Mucosa of rectum (tissue), 2 donors: ENCODE results near the gene FOXD2.

Experiments
- H3K27ac ChIP-seq, 2 donors: one replicate each; pipeline ENCODE4 v1.7.0; 2013; ENCODE audit warnings: inconsistent platforms in 2 of 2, low read depth in 2 of 2, low read length in 2 of 2
- H3K27me3 ChIP-seq, 2 donors: one replicate each; pipeline ENCODE4 v1.7.0; 2013; ENCODE audit warnings: low read length in 2 of 2; ENCODE audit not compliant: control insufficient read depth in 2 of 2, insufficient read depth in 2 of 2
- H3K36me3 ChIP-seq, 2 donors: one replicate each; pipeline ENCODE4 v1.7.0; 2013; ENCODE audit warnings: low read length in 2 of 2; ENCODE audit not compliant: control insufficient read depth in 2 of 2, insufficient read depth in 2 of 2
- H3K4me1 ChIP-seq, 2 donors: one replicate each; pipeline ENCODE4 v1.7.0; 2013; ENCODE audit warnings: low read length in 2 of 2, mild to moderate bottlenecking in 1 of 2; ENCODE audit not compliant: control insufficient read depth in 2 of 2, insufficient read depth in 2 of 2
- H3K4me3 ChIP-seq, 2 donors: one replicate each; pipeline ENCODE4 v1.7.0; 2013; ENCODE audit warnings: low read length in 2 of 2
- H3K9ac ChIP-seq, 2 donors: one replicate each; pipeline ENCODE4 v1.7.0; 2013; ENCODE audit warnings: low read length in 2 of 2, low read depth in 1 of 2, mild to moderate bottlenecking in 1 of 2
- H3K9me3 ChIP-seq, 2 donors: one replicate each; pipeline ENCODE4 v1.7.0; 2013; ENCODE audit warnings: low read length in 2 of 2; ENCODE audit not compliant: control insufficient read depth in 2 of 2
- donor health status: healthy.
- donor health status: Normal muscosa, but diverticular disease.

Gene FOXD2

GRCh38 chr1:47437447-47438164 is at the start of gene FOXD2:
Gene FOXD2 (plus strand): TSS chr1:47438044. CDS start chr1:47438136, 92 bp downstream.
- Histone ChIP-seq H3K4me3 (peak within 1 kb of the TSS; percentile 86 to 87), H3K4me1 (peaks cover 20 to 26% of the 10 kb centered on the region in 2 donors), H3K36me3 (no peaks in the 10 kb centered on the region), H3K27ac (peak within 1 kb of the TSS; percentile 91 to 96), H3K9ac (peak within 1 kb of the TSS; percentile 76 to 94), H3K9me3 (no peaks in the 10 kb centered on the region), H3K27me3 (peaks cover 0 to 19% of the 10 kb centered on the region in 2 donors)

- Histone ChIP-seq H3K9me3 (no peaks in the 10 kb centered on the region), H3K27me3 (no peaks in the 10 kb centered on the region), H3K4me3 (no peak overlapping the region), H3K4me1 (peaks cover 6 to 17% of the 10 kb centered on the region in 2 donors), H3K9ac (no peak overlapping the region), H3K36me3 (no peaks in the 10 kb centered on the region), H3K27ac (no peak overlapping the region)
These were observed 49.0 kb upstream of the FOXD2 start for GRCh38 chr1:47388891-47389238.

- Histone ChIP-seq H3K9me3 (no peaks in the 10 kb centered on the region), H3K4me3 (no peak overlapping the region), H3K9ac (no peak overlapping the region), H3K27ac (no peak overlapping the region), H3K36me3 (no peaks in the 10 kb centered on the region), H3K4me1 (peaks cover 6 to 17% of the 10 kb centered on the region in 2 donors), H3K27me3 (no peaks in the 10 kb centered on the region)
These were observed 48.1 kb upstream of the FOXD2 start for GRCh38 chr1:47389731-47390130.

- H3K27me3 ChIP-seq, result no peaks in the 10 kb centered on the region
- H3K9me3 ChIP-seq, result no peaks in the 10 kb centered on the region
- H3K4me1 ChIP-seq, result peaks cover 6 to 17% of the 10 kb centered on the region in 2 donors
- H3K9ac ChIP-seq, result no peak overlapping the region
- peak overlapping the region in 1 of 2 donors; percentile 38 for H3K27ac ChIP-seq
- H3K36me3 ChIP-seq, result no peaks in the 10 kb centered on the region
- H3K4me3 ChIP-seq, result no peak overlapping the region
These were observed 47.0 kb upstream of the FOXD2 start for GRCh38 chr1:47390843-47391242.

GRCh38 chr1:47393141-47393540 is 44.7 kb upstream of the FOXD2 start:
- H3K4me3 ChIP-seq, result no peak overlapping the region
- no peak overlapping the region for H3K27ac ChIP-seq
- H3K9ac ChIP-seq, result no peak overlapping the region
- no peaks in the 10 kb centered on the region for H3K27me3 ChIP-seq
- peaks cover 6 to 17% of the 10 kb centered on the region in 2 donors for H3K4me1 ChIP-seq
- H3K9me3 ChIP-seq, result no peaks in the 10 kb centered on the region
- no peaks in the 10 kb centered on the region for H3K36me3 ChIP-seq

- H3K27ac ChIP-seq, result no peak overlapping the region
- H3K9me3 ChIP-seq, result no peaks in the 10 kb centered on the region
- no peak overlapping the region for H3K4me3 ChIP-seq
- H3K4me1 ChIP-seq, result peaks cover 0 to 4% of the 10 kb centered on the region in 2 donors
- H3K9ac ChIP-seq, result no peak overlapping the region
- H3K36me3 ChIP-seq, result no peaks in the 10 kb centered on the region
- H3K27me3 ChIP-seq, result no peaks in the 10 kb centered on the region
These were observed 42.4 kb upstream of the FOXD2 start for GRCh38 chr1:47395433-47395832.

- Histone ChIP-seq H3K27ac (no peak overlapping the region), H3K27me3 (no peaks in the 10 kb centered on the region), H3K9me3 (no peaks in the 10 kb centered on the region), H3K36me3 (no peaks in the 10 kb centered on the region), H3K4me1 (no peaks in the 10 kb centered on the region), H3K9ac (no peak overlapping the region), H3K4me3 (no peak overlapping the region)
These were observed 41.1 kb upstream of the FOXD2 start for GRCh38 chr1:47396671-47397196.

- H3K9me3 ChIP-seq, result no peaks in the 10 kb centered on the region
- H3K4me1 ChIP-seq, result no peaks in the 10 kb centered on the region
- no peaks in the 10 kb centered on the region for H3K27me3 ChIP-seq
- no peaks in the 10 kb centered on the region for H3K36me3 ChIP-seq
- H3K4me3 ChIP-seq, result no peak overlapping the region
- no peak overlapping the region for H3K27ac ChIP-seq
- no peak overlapping the region for H3K9ac ChIP-seq
These were observed 38.6 kb upstream of the FOXD2 start for GRCh38 chr1:47399138-47399845.

- H3K9ac ChIP-seq, result no peak overlapping the region
- H3K27me3 ChIP-seq, result no peaks in the 10 kb centered on the region
- H3K9me3 ChIP-seq, result no peaks in the 10 kb centered on the region
- no peak overlapping the region for H3K4me3 ChIP-seq
- H3K27ac ChIP-seq, result no peak overlapping the region
- no peaks in the 10 kb centered on the region for H3K4me1 ChIP-seq
- H3K36me3 ChIP-seq, result no peaks in the 10 kb centered on the region
These were observed 38.0 kb upstream of the FOXD2 start for GRCh38 chr1:47399846-47400155.

- no peaks in the 10 kb centered on the region for H3K36me3 ChIP-seq
- no peak overlapping the region for H3K27ac ChIP-seq
- H3K27me3 ChIP-seq, result no peaks in the 10 kb centered on the region
- H3K4me1 ChIP-seq, result no peaks in the 10 kb centered on the region
- no peak overlapping the region for H3K9ac ChIP-seq
- H3K9me3 ChIP-seq, result no peaks in the 10 kb centered on the region
- H3K4me3 ChIP-seq, result no peak overlapping the region
These were observed 36.1 kb upstream of the FOXD2 start for GRCh38 chr1:47401761-47402160.
